ENCODE data around the gene ZNF70. TPM values are rescaled to one million over a fixed set of nuclear protein-coding genes. Genes with fewer than 3 reads are reported as not detected.
A peak's percentile ranks its signal among the peaks of the same experiment; 100 is the strongest.

The ZNF70 gene
- total and polyA plus RNA-seq, 12 donors: 1.2 to 4.2 (median 3.6) TPM

GRCh38 chr22:23704062-23704461 lies 46.9 kb downstream of the ZNF70 start:
- H3K27me3 ChIP-seq: no peaks in the 10 kb centered on the region
- TF ChIP-seq, protein P1, sequence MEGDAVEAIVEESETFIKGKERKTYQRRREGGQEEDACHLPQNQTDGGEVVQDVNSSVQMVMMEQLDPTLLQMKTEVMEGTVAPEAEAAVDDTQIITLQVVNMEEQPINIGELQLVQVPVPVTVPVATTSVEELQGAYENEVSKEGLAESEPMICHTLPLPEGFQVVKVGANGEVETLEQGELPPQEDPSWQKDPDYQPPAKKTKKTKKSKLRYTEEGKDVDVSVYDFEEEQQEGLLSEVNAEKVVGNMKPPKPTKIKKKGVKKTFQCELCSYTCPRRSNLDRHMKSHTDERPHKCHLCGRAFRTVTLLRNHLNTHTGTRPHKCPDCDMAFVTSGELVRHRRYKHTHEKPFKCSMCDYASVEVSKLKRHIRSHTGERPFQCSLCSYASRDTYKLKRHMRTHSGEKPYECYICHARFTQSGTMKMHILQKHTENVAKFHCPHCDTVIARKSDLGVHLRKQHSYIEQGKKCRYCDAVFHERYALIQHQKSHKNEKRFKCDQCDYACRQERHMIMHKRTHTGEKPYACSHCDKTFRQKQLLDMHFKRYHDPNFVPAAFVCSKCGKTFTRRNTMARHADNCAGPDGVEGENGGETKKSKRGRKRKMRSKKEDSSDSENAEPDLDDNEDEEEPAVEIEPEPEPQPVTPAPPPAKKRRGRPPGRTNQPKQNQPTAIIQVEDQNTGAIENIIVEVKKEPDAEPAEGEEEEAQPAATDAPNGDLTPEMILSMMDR (IDR thresholded peaks at IDR 0.05): no peak
- no peaks in the 10 kb centered on the region for H3K4me1 ChIP-seq
- WGBS, 2 donors: 93 to 94% methylated on average over 5 of the region's 5 CpGs
- H3K4me3 ChIP-seq: no peak overlapping the region
- ATAC-seq (no peak), DNase-seq (no peak)
- no peak overlapping the region for H3K27ac ChIP-seq
- intact Hi-C loops (cut with DNase I): no loop called here
- H3K36me3 ChIP-seq: peaks cover 0 to 100% (median 34%) of the 10 kb centered on the region in 9 donors
- H3K9me3 ChIP-seq: no peaks in the 10 kb centered on the region

GRCh38 chr22:23700706-23701105 lies 50.2 kb downstream of the ZNF70 start:
- Histone ChIP-seq H3K27ac (no peak overlapping the region), H3K27me3 (no peaks in the 10 kb centered on the region), H3K4me3 (no peak overlapping the region), H3K36me3 (peaks cover 0 to 80% (median 10%) of the 10 kb centered on the region in 9 donors), H3K9me3 (no peaks in the 10 kb centered on the region), H3K4me1 (peaks cover 0 to 19% (median 0%) of the 10 kb centered on the region in 9 donors)
- 72 to 77% methylated on average over 7 of the region's 7 CpGs for WGBS, 2 donors
- intact Hi-C loops (cut with DNase I): no loop called here
- no peak for ATAC-seq
- DNase-seq: no peak
- TF ChIP-seq, protein P1 (IDR thresholded peaks at IDR 0.05): no peak

GRCh38 chr22:23698673-23699235 lies 52.2 kb downstream of the ZNF70 start:
- Histone ChIP-seq H3K36me3 (peaks cover 0 to 77% (median 17%) of the 10 kb centered on the region in 9 donors), H3K27me3 (no peaks in the 10 kb centered on the region), H3K4me3 (no peak overlapping the region), H3K27ac (no peak overlapping the region), H3K4me1 (peaks cover 0 to 28% (median 0%) of the 10 kb centered on the region in 9 donors), H3K9me3 (no peaks in the 10 kb centered on the region)
- 93 to 96% methylated on average over 10 of the region's 10 CpGs for WGBS, 2 donors
- DNase-seq: no peak
- intact Hi-C loops (cut with DNase I): no loop called here
- TF ChIP-seq, protein P1 (IDR thresholded peaks at IDR 0.05): no peak
- no peak for ATAC-seq

DNA sequence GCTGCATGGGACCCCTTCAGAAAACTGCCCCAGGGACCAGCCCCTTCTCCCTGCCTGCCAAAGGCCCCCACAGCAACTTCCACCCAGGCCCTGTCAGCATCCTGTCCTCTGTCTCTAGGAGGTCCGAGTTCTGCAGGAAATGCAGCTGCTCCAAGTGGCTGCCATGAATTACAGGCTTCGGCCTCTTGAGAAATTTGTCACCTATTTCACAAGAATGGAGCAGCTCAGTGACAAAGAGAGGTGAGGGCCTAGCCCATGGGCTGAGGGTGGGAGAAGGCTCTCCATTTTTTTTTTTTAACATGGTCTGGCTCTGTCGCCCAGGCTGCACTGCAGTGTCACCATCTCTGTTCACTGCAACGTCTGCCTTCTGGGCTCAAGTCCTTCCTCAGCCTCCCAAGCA lies 52.8 kb downstream of the ZNF70 start:
- TF ChIP-seq, protein P1 (IDR thresholded peaks at IDR 0.05): no peak
- intact Hi-C loops (cut with DNase I): no loop called here
- DNase-seq: no peak
- no peaks in the 10 kb centered on the region for H3K27me3 ChIP-seq
- no peak overlapping the region for H3K4me3 ChIP-seq
- H3K27ac ChIP-seq: peak overlapping the region in 1 of 10 donors; percentile 93
- H3K36me3 ChIP-seq: peaks cover 0 to 77% (median 21%) of the 10 kb centered on the region in 9 donors
- WGBS, 2 donors: 80 to 82% methylated on average over 4 of the region's 4 CpGs
- ATAC-seq: no peak
- no peaks in the 10 kb centered on the region for H3K9me3 ChIP-seq
- H3K4me1 ChIP-seq: peaks cover 0 to 28% (median 0%) of the 10 kb centered on the region in 9 donors

Measured in heart right ventricle (tissue), 16 donors.